GM12878 (cell line): Measurements from ENCODE around the gene MRPL55. TPM values are rescaled to one million over a fixed set of nuclear protein-coding genes. Genes with fewer than 3 reads are reported as not detected.

Experiments
- ATAC-seq: fragments of 200-7000 bp; cut with Tn5 transposase; 3 replicates; pipeline ENCODE4 v1.9.1; 2020; ENCODE audit warnings: mild to moderate bottlenecking, moderate library complexity
- BruUV-seq: library from RNA; stranded (reverse); fragments of 400-500 nt; replicated peaks from 2 replicates; lab custom pipeline; 2021; lab: Mats Ljungman, UMichigan
- CTCF ChIA-PET: fragments of 300-600 bp; sonication (Branson Sonifier 250); formaldehyde crosslinking; extraction: SDS; loops from one replicate; lab custom pipeline; 2021; ENCODE audit warnings: inconsistent platforms; lab: Yijun Ruan, JAX
- POLR2A ChIA-PET: fragments of 350-600 bp; formaldehyde crosslinking; extraction: SDS; loops from one replicate; lab custom pipeline; 2021; ENCODE audit warnings: inconsistent platforms; lab: Charles Lee
- RAD21 ChIA-PET: fragments of 300-600 bp; sonication (Branson Sonifier 250); formaldehyde crosslinking; loops from one replicate; lab custom pipeline; 2023; ENCODE audit warnings: antibody characterized with exemption; ENCODE audit not compliant: unreplicated experiment; lab: Charles Lee
- SMC1A ChIA-PET: fragments of 300-600 bp; sonication (Branson Sonifier 250); formaldehyde crosslinking; loops from one replicate; lab custom pipeline; 2023; ENCODE audit not compliant: unreplicated experiment, uncharacterized antibody; lab: Charles Lee
- DNase-seq: peaks from one replicate; pipeline ENCODE4 v3.0.0-alpha.2; 2011; ENCODE audit warnings: low read depth, low spot score
- FAIRE-seq: peaks from 3 replicates; lab custom pipeline; 2011; peaks lifted over from hg19 to GRCh38; lab: Jason Lieb, UNC
- H2AFZ ChIP-seq: 2 replicates; pipeline ENCODE4 v1.6.0; 2011; ENCODE audit warnings: low read depth, low read length, control low read depth; ENCODE audit not compliant: control insufficient read depth
- H3K27ac ChIP-seq: 2 replicates; pipeline ENCODE4 v1.5.1; 2011; ENCODE audit warnings: control low read depth; ENCODE audit not compliant: control insufficient read depth, insufficient read depth
- H3K27me3 ChIP-seq, 2 experiments: replicated peaks in 1 of 2; 2 replicates each; pipeline versions ENCODE4 v1.6.0 to v1.6.1; 2011; ENCODE audit warnings: low read length in 1 of 2; ENCODE audit not compliant: control insufficient read depth in 2 of 2, insufficient read depth in 2 of 2
- H3K36me3 ChIP-seq, 2 experiments: 2 replicates each; pipeline ENCODE4 v1.5.1; 2011; ENCODE audit warnings: low read length in 1 of 2; ENCODE audit not compliant: control insufficient read depth in 2 of 2, insufficient read depth in 2 of 2
- H3K4me1 ChIP-seq: 2 replicates; pipeline ENCODE4 v1.6.1; 2011; ENCODE audit warnings: mild to moderate bottlenecking, low read length, moderate library complexity, mixed read lengths; ENCODE audit not compliant: control insufficient read depth, insufficient read depth
- H3K4me2 ChIP-seq: 2 replicates; pipeline ENCODE4 v1.6.0; 2011; ENCODE audit warnings: control low read depth; ENCODE audit not compliant: control insufficient read depth, insufficient read depth
- H3K4me3 ChIP-seq: fragments of 200-600 bp; sonication (generic); 2 replicates; pipeline ENCODE4 v1.5.1; 2016
- H3K79me2 ChIP-seq: 2 replicates; pipeline ENCODE4 v1.6.0; 2011; ENCODE audit warnings: low read length; ENCODE audit not compliant: control insufficient read depth, insufficient read depth
- H3K9ac ChIP-seq: 2 replicates; pipeline ENCODE4 v1.8.0; 2011; ENCODE audit warnings: low read length, control low read depth, mixed read lengths; ENCODE audit not compliant: control insufficient read depth, insufficient read depth
- H3K9me3 ChIP-seq: replicated peaks from 3 replicates; pipeline ENCODE4 v1.5.1; 2011; ENCODE audit warnings: mild to moderate bottlenecking, low read length; ENCODE audit not compliant: control insufficient read depth, insufficient read depth
- H4K20me1 ChIP-seq: 2 replicates; pipeline ENCODE4 v1.6.0; 2011; ENCODE audit not compliant: control insufficient read depth, insufficient read depth
- BHLHE40 ChIP-seq, 2 experiments: fragments of 450-650 bp in 1 of 2; IDR thresholded peaks; 2 replicates each; pipeline ENCODE4 v1.6.1; 2011 to 2017; ENCODE audit warnings: low read depth in 2 of 2, borderline replicate concordance in 1 of 2, improper control_type of control experiment in 1 of 2, low read length in 1 of 2, mild to moderate bottlenecking in 1 of 2
- CREM ChIP-seq: IDR thresholded peaks from 2 replicates; pipeline ENCODE4 v1.6.1; 2014; ENCODE audit warnings: antibody characterized with exemption, low read depth
- CUX1 ChIP-seq: IDR thresholded peaks from 2 replicates; pipeline ENCODE4 v1.6.1; 2012; ENCODE audit warnings: improper control_type of control experiment, low read depth, low read length; ENCODE audit not compliant: insufficient replicate concordance
- E4F1 ChIP-seq: fragments of 450-650 bp; IDR thresholded peaks from 2 replicates; pipeline ENCODE4 v1.6.1; 2018; ENCODE audit warnings: borderline replicate concordance, mild to moderate bottlenecking; ENCODE audit not compliant: partially characterized antibody
- KLF5 ChIP-seq: fragments of 450-650 bp; IDR thresholded peaks from 2 replicates; pipeline ENCODE4 v1.6.1; 2014; ENCODE audit warnings: mild to moderate bottlenecking; ENCODE audit not compliant: partially characterized antibody
- MLLT1 ChIP-seq: fragments of 450-650 bp; IDR thresholded peaks from 2 replicates; pipeline ENCODE4 v1.6.1; 2016; ENCODE audit warnings: mild to moderate bottlenecking
- POLR2AphosphoS5 ChIP-seq: IDR thresholded peaks from 2 replicates; pipeline ENCODE4 v1.6.1; 2011; ENCODE audit warnings: mild to moderate bottlenecking, low read length, inconsistent platforms
- RFX5 ChIP-seq: IDR thresholded peaks from 2 replicates; pipeline ENCODE4 v1.6.1; 2011; ENCODE audit warnings: low read depth, low read length, improper control_type of control experiment
- SMC3 ChIP-seq: IDR thresholded peaks from 2 replicates; pipeline ENCODE4 v1.6.1; 2011; ENCODE audit warnings: low read length, improper control_type of control experiment, borderline replicate concordance
- TCF3 ChIP-seq: IDR thresholded peaks from 2 replicates; pipeline ENCODE4 v1.6.1; 2012; ENCODE audit warnings: low read depth, mild to moderate bottlenecking, low read length, borderline replicate concordance; ENCODE audit not compliant: insufficient read depth
- WRNIP1 ChIP-seq: IDR thresholded peaks from 2 replicates; pipeline ENCODE4 v1.6.1; 2011; ENCODE audit warnings: low read depth, low read length, improper control_type of control experiment, borderline replicate concordance
- ZBTB33 ChIP-seq: fragments of 450-650 bp; IDR thresholded peaks from 2 replicates; pipeline ENCODE4 v1.6.1; 2017; ENCODE audit warnings: mild to moderate bottlenecking
- WGBS: methylation state at CpG from one replicate; pipeline ENCODE4 v1.1.6; 2016; ENCODE audit warnings: low lambda C conversion rate; ENCODE audit not compliant: insufficient replicate concordance, insufficient coverage; ENCODE audit errors: missing lambda C conversion rate; 5-methylcytosine and 5-hydroxymethylcytosine counted together
- in situ Hi-C: fragments of 300-500 bp; cut with MboI; formaldehyde crosslinking; loops from 9 replicates; pipeline ENCODE4 v1.14.3; 2018; ENCODE audit warnings: mixed read lengths
- intact Hi-C: fragments of 100-400 bp; cut with micrococcal nuclease; formaldehyde crosslinking; loops from one replicate; pipeline ENCODE4 v1.14.2; 2022; ENCODE audit not compliant: unreplicated experiment
- polyA plus RNA-seq, 11 experiments: library from polyadenylated mRNA; depleted of rRNA in 4 of 11; unstranded in 6 of 11; stranded (reverse) in 5 of 11; fragments of >200 nt; fragmentation: Nextera tagmentation in 4 of 11; fragmentation: Illumina TruSeq in 1 of 11; extraction: Ambion mirVana in 4 of 11; extraction: Trizol in 1 of 11; gene quantifications; 1 replicate in 1 of 11; 2 replicates in 10 of 11; pipeline versions ENCODE4 v1.2.1 to v1.2.3, GENCODE V29; 2011 to 2016; ENCODE audit warnings: inconsistent platforms in 2 of 11, missing spikeins in 2 of 11, low read depth in 1 of 11
- total RNA-seq, 4 experiments: library from RNA; depleted of rRNA in 3 of 4; stranded (reverse); fragments of >200 nt in 3 of 4; fragmentation: Illumina TruSeq in 1 of 4; extraction: Trizol in 1 of 4; gene quantifications; 2 replicates each; pipeline versions ENCODE4 v1.2.1 to v1.2.3, GENCODE V29; 2013 to 2021

MRPL55 gene
- total and polyA plus RNA-seq, 10 of the 15 experiments (the other 5 are each of a cell fraction or from before 2014, with no cell fraction given): 15.1 to 143 (median 55.8) TPM

- FAIRE-seq (no peak), DNase-seq (no peak), ATAC-seq (no peak)
- CTCF ChIA-PET: interaction anchor here (1.1 to 2.7 kb wide), 2 partner anchors 72 to 124 kb away, joined by 3 to 16 read pairs; no protein-coding TSS in a partner anchor
- SMC1A ChIA-PET: no interaction called here
- Histone ChIP-seq H4K20me1 (peaks cover 3% of the 10 kb centered on the region; the same call in 1 of the 2 replicates), H3K4me3 (no peak overlapping the region), H3K9ac (no peak overlapping the region), H3K4me1 (peaks cover 4% of the 10 kb centered on the region; the same call in 1 of the 2 replicates), H3K27me3 (no peaks in the 10 kb centered on the region), H3K36me3 (no peaks in the 10 kb centered on the region), H3K4me2 (no peak overlapping the region), H3K79me2 (peaks cover 14% of the 10 kb centered on the region), H2AFZ (no peak overlapping the region), H3K27ac (no peak overlapping the region), H3K9me3 (no peaks in the 10 kb centered on the region)
- RAD21 ChIA-PET: no interaction called here
- in situ Hi-C loops (no loop called here), intact Hi-C loops (loop anchor here (10.0 kb wide), 1 partner anchor 311 kb away; no protein-coding TSS in a partner anchor)
- POLR2A ChIA-PET: interaction anchor here (0.5 kb wide), 1 partner anchor 417 kb away, joined by 3 read pairs; no protein-coding TSS in a partner anchor
- 66% methylated on average over 9 of the region's 9 CpGs for WGBS
- BruUV-seq: no TSS peak
- no peak for TF ChIP-seq SMC3
- no peak for TF ChIP-seq ZBTB33
- no peak for TF ChIP-seq POLR2AphosphoS5
- TF ChIP-seq TCF3: no peak
- no peak for TF ChIP-seq KLF5
- TF ChIP-seq CUX1: no peak
- TF ChIP-seq CREM: no peak
- no peak for TF ChIP-seq WRNIP1
- TF ChIP-seq RFX5: no peak
- TF ChIP-seq MLLT1: no peak
- TF ChIP-seq E4F1: no peak
- no peak for TF ChIP-seq BHLHE40 (IDR thresholded peaks at IDR 0.05; ENCODE audit: borderline replicate concordance in 1 of 2, low read depth in 2 of 2, low read length in 1 of 2)
These were observed 33.3 kb downstream of the MRPL55 start for GRCh38 chr1:228075801-228076271.
